Testis (tissue), 3 donors: Measurements from ENCODE around the gene VOPP1. TPM values are rescaled to one million over a fixed set of nuclear protein-coding genes. Genes with fewer than 3 reads are reported as not detected.

ENCODE experiments used
- DNase-seq: peaks from one replicate; pipeline ENCODE4 v3.0.0-alpha.2; 2019
- H3K27ac ChIP-seq, 2 donors: fragments of 200-600 bp; sonication (generic); one replicate each; pipeline ENCODE4 v1.5.1; 2019
- H3K27me3 ChIP-seq: fragments of 200-600 bp; sonication (generic); one replicate; pipeline ENCODE4 v1.5.1; 2019
- H3K36me3 ChIP-seq: fragments of 200-600 bp; sonication (generic); one replicate; pipeline ENCODE4 v1.5.1; 2017; ENCODE audit warnings: low read depth; ENCODE audit errors: missing control alignments
- H3K4me1 ChIP-seq: fragments of 200-600 bp; sonication (generic); one replicate; pipeline ENCODE4 v1.5.1; 2019
- H3K4me3 ChIP-seq, 2 donors: fragments of 200-600 bp; sonication (generic); one replicate each; pipeline ENCODE4 v1.5.1; 2017 to 2019
- H3K9me3 ChIP-seq: fragments of 200-600 bp; sonication (generic); one replicate; pipeline ENCODE4 v1.5.1; 2017
- POLR2A ChIP-seq: fragments of 450-650 bp; IDR thresholded peaks from one replicate; pipeline ENCODE4 v1.6.1; 2017; ENCODE audit warnings: antibody characterized with exemption, mild to moderate bottlenecking, moderate library complexity
- WGBS, 2 donors: methylation state at CpG; one replicate each; pipeline ENCODE4 v1.1.5; 2018; 5-methylcytosine and 5-hydroxymethylcytosine counted together
- intact Hi-C: fragments of 100-400 bp; cut with DNase I; formaldehyde crosslinking; loops from one replicate; pipeline ENCODE4 v1.15.1; 2023; ENCODE audit warnings: low total_unique reads
- polyA plus RNA-seq: library from polyadenylated mRNA; stranded (reverse); fragments of 350-450 nt; fragmentation: Illumina TruSeq; extraction: RNeasy Lipid Tissue Mini Kit (QIAGEN cat#74804); gene quantifications from one replicate; pipeline ENCODE4 v1.2.3, GENCODE V29; 2014; ENCODE audit warnings: low read depth, low replicate concordance; ENCODE audit not compliant: insufficient read depth
- total RNA-seq, 2 donors: library from RNA; depleted of rRNA; stranded (reverse); fragments of >200 nt; gene quantifications; one replicate each; pipeline ENCODE4 v1.2.3, GENCODE V29; 2016
- TF ChIP-seq, protein P1 (sequence below), 3 experiments: fragments of 450-650 bp in 2 of 3; fragments of 200-600 bp in 1 of 3; sonication (generic) in 1 of 3; IDR thresholded peaks; one replicate each; pipeline ENCODE4 v1.5.1; 2016 to 2019; ENCODE audit warnings: antibody characterized with exemption in 3 of 3, mild to moderate bottlenecking in 2 of 3, moderate library complexity in 1 of 3

Gene VOPP1
- total and polyA plus RNA-seq, 3 donors from 2014 or later: 25.0 to 29.3 (median 26.6) TPM

DNA sequence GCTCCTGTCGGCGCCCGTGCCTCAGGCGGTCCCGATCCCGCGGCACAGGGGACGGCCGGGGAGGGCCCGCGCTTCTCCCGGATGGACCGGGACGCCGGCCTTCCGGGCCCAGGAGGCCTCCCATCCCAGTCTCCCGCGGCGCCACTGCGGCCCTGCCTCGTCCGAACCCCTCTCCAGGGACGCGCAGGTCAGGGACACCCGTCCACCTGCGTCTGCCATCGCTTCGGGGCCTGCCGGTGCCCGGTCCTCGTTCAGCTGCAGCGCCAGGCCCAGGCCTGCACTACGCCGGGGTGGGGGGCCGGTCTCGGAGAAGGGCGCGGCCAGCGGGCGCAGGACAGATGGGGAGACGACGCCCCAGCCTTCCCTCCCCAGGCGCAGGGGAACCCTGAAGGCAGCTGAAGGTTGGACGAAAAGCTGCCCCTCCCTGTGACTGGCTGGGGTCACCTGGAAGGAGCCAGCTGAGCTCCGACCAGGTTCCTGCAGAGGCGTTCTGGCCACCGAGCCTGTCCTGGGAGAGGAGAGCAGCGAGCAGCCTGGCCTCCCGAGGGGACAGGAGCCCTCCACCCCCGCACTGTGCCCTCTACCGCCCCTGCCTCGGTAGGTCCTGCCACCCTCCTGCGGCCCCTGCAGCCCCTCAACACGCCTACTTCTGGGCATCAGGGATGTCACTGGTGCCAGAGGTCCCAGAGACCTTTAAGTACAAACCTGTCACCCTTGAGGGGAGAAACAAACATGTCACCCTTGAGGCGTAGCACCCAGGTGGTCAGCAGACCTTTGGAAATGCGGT, 122.9 kb downstream of the VOPP1 start:
- Histone ChIP-seq H3K27me3 (no peaks in the 10 kb centered on the region), H3K4me1 (no peaks in the 10 kb centered on the region), H3K27ac (no peak overlapping the region), H3K9me3 (no peaks in the 10 kb centered on the region), H3K36me3 (no peaks in the 10 kb centered on the region), H3K4me3 (no peak overlapping the region)
- intact Hi-C loops: no loop called here
- TF ChIP-seq, protein P1, sequence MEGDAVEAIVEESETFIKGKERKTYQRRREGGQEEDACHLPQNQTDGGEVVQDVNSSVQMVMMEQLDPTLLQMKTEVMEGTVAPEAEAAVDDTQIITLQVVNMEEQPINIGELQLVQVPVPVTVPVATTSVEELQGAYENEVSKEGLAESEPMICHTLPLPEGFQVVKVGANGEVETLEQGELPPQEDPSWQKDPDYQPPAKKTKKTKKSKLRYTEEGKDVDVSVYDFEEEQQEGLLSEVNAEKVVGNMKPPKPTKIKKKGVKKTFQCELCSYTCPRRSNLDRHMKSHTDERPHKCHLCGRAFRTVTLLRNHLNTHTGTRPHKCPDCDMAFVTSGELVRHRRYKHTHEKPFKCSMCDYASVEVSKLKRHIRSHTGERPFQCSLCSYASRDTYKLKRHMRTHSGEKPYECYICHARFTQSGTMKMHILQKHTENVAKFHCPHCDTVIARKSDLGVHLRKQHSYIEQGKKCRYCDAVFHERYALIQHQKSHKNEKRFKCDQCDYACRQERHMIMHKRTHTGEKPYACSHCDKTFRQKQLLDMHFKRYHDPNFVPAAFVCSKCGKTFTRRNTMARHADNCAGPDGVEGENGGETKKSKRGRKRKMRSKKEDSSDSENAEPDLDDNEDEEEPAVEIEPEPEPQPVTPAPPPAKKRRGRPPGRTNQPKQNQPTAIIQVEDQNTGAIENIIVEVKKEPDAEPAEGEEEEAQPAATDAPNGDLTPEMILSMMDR (IDR thresholded peaks at IDR 0.05): no peak
- TF ChIP-seq POLR2A: no peak
- no peak for DNase-seq
- 22 to 29% methylated on average over 25 to 56 of the region's 56 CpGs for WGBS, 2 donors

- Histone ChIP-seq H3K9me3 (no peaks in the 10 kb centered on the region), H3K4me3 (no peak overlapping the region), H3K27ac (no peak overlapping the region), H3K4me1 (no peaks in the 10 kb centered on the region), H3K36me3 (no peaks in the 10 kb centered on the region), H3K27me3 (no peaks in the 10 kb centered on the region)
- intact Hi-C loops: no loop called here
- DNase-seq: no peak
- no peak for TF ChIP-seq POLR2A
- TF ChIP-seq, protein P1 (IDR thresholded peaks at IDR 0.05): no peak
- 56 to 62% methylated on average over 18 to 22 of the region's 22 CpGs for WGBS, 2 donors
Measured at GRCh38 chr7:55448526-55448925, 123.8 kb downstream of the VOPP1 start.

DNA sequence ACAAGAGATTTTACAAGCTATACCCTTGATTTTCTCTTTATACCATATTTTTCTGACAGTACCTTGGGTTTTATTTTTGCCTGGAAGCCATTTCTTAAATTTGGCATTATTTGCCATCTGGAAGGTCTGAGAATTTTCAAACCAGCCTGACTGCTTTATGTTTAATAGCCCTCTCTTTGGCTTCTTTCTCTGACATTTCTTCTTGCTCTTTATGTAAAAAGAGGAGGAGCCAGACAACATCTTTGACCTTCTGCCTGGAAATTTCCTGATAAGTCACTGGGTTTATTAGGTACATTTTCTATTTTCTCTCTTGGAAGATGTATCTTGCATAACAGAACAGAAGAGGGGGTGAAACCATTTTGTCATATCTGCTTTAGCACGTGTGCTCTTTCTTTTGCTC, 127.5 kb downstream of the VOPP1 start:
- no peaks in the 10 kb centered on the region for H3K36me3 ChIP-seq
- H3K27ac ChIP-seq: no peak overlapping the region
- DNase-seq: no peak
- no peaks in the 10 kb centered on the region for H3K4me1 ChIP-seq
- TF ChIP-seq, protein P1 (IDR thresholded peaks at IDR 0.05): no peak
- TF ChIP-seq POLR2A: no peak
- H3K4me3 ChIP-seq: no peak overlapping the region
- H3K9me3 ChIP-seq: no peaks in the 10 kb centered on the region
- intact Hi-C loops: no loop called here
- 67 to 74% methylated on average over 1 of the region's 1 CpG for WGBS, 2 donors
- no peaks in the 10 kb centered on the region for H3K27me3 ChIP-seq

DNA sequence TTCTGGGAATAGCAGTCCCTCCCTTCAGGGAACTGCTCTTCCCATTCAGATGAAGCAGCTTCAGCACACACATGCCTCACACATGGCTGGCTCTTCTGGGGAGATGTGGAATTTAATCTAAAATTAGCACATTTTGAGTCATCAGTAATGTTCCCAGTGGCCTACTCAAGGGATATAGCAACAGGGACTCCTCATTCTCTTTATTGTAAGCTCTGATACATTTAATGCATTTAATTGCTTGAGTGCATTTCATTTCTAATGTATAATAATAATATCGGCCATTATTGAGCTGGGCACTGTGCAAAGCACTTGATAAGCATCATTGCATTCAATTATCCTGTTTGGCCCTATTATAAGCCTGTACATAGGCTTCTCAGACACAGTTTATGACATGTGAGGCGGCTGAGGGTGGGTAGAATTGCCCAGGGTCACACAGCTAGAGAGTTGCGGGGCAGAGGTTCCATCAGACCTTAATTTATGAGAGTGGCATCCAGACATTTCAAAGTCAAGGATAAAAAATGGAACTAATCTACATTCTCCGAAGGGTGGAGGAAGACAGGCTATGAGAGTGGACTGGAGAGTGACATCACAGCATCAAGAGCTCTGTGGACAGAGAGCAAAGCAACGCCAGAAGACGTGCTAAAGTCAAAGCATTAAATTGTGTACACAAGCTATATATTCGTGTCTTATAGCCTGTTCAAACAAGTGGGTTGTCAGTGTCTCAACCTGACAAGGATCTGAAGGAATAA, 130.4 kb downstream of the VOPP1 start:
- Histone ChIP-seq H3K36me3 (no peaks in the 10 kb centered on the region), H3K27ac (no peak overlapping the region), H3K27me3 (no peaks in the 10 kb centered on the region), H3K4me3 (no peak overlapping the region), H3K9me3 (no peaks in the 10 kb centered on the region), H3K4me1 (no peaks in the 10 kb centered on the region)
- no peak for DNase-seq
- no peak for TF ChIP-seq POLR2A
- TF ChIP-seq, protein P1 (IDR thresholded peaks at IDR 0.05): no peak
- 77 to 87% methylated on average over 7 of the region's 7 CpGs for WGBS, 2 donors
- intact Hi-C loops: no loop called here
